GM21423 (cell line): Measurements from ENCODE around the gene CHSY1.
"Not testable (repeated sequence)": the region's sequence is repeated elsewhere in the genome, so short reads cannot be mapped to it uniquely, and the experiment has no call there.

Experiments
- ATAC-seq: cut with Tn5 transposase; IDR thresholded peaks from one replicate; pipeline ENCODE4 v1.9.1; 2021; ENCODE audit warnings: mild to moderate bottlenecking, moderate library complexity; ENCODE audit not compliant: unreplicated experiment

The CHSY1 gene

DNA sequence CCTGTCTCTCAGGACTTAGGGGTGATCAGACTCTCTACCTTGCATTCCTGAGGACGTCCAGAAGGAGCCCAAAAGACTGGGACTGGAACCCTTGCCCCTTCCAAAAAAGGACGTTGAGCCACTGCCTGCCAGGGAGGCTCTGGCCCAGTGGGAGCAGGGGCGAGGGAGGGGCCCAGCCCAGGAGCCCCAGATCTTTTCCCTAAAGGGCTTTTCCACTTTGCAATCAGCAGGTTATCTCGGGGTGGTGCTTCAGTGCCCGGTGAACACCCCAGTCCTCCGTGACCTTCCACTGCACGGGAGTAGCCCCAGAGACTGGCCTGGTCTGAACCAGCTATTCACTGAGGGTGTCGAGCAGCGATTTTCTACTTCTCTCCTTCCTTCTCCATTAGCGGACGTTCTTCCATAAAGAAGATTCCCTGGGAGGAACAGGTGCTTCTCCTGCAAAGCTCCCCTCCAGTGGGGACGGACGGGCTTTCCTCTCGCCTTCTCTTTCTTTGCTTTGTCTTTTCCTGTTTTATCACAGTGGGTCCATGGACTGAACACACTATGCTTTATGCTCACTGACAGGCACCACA lies 113.7 kb downstream of the CHSY1 start:
- ATAC-seq: no peak

- no peak for ATAC-seq
Measured at GRCh38 chr15:101137312-101137940, 114.4 kb downstream of the CHSY1 start.

- ATAC-seq: no peak
Measured at GRCh38 chr15:101136381-101137268, 115.2 kb downstream of the CHSY1 start.

DNA sequence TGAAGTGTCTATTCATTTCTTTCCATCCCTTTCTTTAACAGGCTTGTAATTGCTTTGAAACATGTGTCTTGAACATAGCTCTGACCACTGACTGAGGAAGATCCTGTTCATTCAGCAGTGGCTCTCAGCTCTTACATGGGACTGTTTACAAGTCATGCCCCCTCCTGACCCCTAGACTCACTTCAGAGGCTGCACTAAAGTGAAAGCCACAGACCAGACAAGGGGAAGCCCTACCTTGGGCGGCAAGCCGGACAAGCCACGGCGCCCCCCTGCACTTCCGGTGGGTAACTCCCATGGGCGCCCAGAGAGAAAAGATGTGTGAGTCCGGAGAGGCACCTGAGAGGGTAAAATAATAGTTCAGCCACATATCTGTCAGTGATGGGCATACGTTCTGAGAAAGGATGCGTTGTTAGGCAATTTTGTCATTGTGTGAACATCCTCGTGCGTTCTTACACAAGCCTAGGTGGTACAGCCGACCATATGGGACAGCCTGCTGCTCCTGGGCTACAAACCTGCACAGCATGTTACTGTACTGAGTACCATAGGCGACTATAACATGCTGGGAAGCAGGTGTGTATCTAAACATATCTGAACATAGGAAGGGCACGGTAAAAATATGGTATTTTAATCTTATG lies 116.2 kb downstream of the CHSY1 start:
- peak; percentile 72 for ATAC-seq

GRCh38 chr15:101134780-101135179 lies 117.1 kb downstream of the CHSY1 start:
- ATAC-seq: no peak

DNA sequence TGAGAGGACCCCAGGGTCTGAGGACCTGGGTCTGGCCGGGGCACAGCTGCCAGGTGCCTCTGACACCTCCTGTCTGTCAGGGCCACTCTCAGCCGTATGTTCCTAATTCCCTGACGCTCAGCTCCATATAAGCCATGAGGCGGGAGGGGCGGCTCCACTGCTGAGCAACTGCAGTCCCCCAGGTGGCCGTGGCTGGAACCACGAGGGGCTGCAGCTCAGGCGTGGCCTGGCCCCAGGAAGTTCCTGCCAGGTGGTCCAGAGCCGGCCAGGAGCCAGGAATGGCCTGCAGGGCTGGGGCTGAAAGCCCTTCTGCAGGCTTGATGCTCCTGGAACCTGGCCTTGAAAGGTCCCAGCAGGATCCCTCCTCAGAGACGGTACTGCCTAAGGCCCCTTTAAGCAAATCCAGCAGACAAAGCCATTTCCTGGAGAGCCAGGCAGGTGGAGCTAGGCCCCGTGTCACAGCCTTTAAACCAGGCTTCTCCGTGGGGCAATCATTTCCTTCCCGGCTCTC lies 118.0 kb downstream of the CHSY1 start:
- ATAC-seq: no peak

GRCh38 chr15:101133181-101133460 lies 118.7 kb downstream of the CHSY1 start:
- no peak for ATAC-seq

GRCh38 chr15:101132390-101133180 lies 119.3 kb downstream of the CHSY1 start:
- ATAC-seq: no peak

- no peak for ATAC-seq
Measured at GRCh38 chr15:101131489-101132389, 120.1 kb downstream of the CHSY1 start.

GRCh38 chr15:101129851-101130380 lies 121.9 kb downstream of the CHSY1 start:
- ATAC-seq: no peak

- ATAC-seq: no peak
Measured at GRCh38 chr15:101128221-101129015, 123.4 kb downstream of the CHSY1 start.

- ATAC-seq: peak; percentile 69
Measured at GRCh38 chr15:101127506-101128076, 124.3 kb downstream of the CHSY1 start.

GRCh38 chr15:101126618-101127505 lies 125.0 kb downstream of the CHSY1 start:
- peak; percentile 32 for ATAC-seq

DNA sequence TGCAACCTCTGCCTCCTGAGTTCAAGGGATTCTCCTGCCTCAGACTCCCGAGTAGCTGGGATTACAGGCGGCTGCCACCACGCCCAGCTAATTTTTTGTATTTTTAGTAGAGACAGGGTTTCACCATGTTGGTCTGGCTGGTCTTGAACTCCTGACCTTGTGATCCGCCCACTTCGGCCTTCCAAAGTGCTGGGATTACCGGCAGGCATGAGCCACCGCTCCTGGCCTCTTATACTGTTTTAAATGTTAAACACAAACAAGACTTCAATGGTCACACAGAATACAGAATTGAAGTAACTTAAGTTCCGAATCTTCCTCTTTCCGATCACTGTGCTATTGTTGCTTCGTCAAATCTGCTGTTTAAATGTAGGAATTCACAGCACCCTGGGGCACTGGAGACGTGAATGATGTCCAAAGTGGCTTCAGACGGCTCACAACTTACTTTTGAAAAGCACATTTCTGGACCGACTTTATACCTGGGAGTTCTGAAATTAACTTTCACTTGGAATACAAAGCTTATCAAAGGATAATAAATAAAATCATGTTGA lies 125.9 kb downstream of the CHSY1 start:
- not testable (repeated sequence) for ATAC-seq
